Esophagus muscularis mucosa (tissue), 4 donors: ENCODE results near the gene BMP5. TPM values are rescaled to one million over a fixed set of nuclear protein-coding genes. Genes with fewer than 3 reads are reported as not detected.

Source experiments
- DNase-seq: peaks from one replicate; pipeline ENCODE4 v3.0.0-alpha.2; 2017; ENCODE audit errors: extremely low spot score
- H3K27ac ChIP-seq, 4 donors: fragments of 200-600 bp; sonication (generic); replicated peaks in 1 of 4; 1 replicate in 3 of 4; 2 replicates in 1 of 4; pipeline ENCODE4 v1.5.1; 2016 to 2019; ENCODE audit warnings: mild to moderate bottlenecking in 1 of 4
- H3K27me3 ChIP-seq, 4 donors: fragments of 200-600 bp; sonication (generic); one replicate each; pipeline versions ENCODE4 v1.5.1 to v1.6.0; 2016 to 2019
- H3K36me3 ChIP-seq, 4 donors: fragments of 200-600 bp; sonication (generic); one replicate each; pipeline ENCODE4 v1.5.1; 2016 to 2019
- H3K4me1 ChIP-seq, 4 donors: fragments of 200-600 bp; sonication (generic); one replicate each; pipeline ENCODE4 v1.5.1; 2016 to 2019
- H3K4me3 ChIP-seq, 4 donors: fragments of 200-600 bp; sonication (generic); 1 replicate in 2 of 4; 2 replicates in 2 of 4; pipeline ENCODE4 v1.5.1; 2016 to 2019; ENCODE audit warnings: mild to moderate bottlenecking in 4 of 4, moderate library complexity in 1 of 4
- H3K9me3 ChIP-seq, 4 donors: fragments of 200-600 bp; sonication (generic); 1 replicate in 3 of 4; 2 replicates in 1 of 4; pipeline ENCODE4 v1.5.1; 2016 to 2019
- EP300 ChIP-seq: sonication (generic); formaldehyde crosslinking; IDR thresholded peaks from one replicate; pipeline ENCODE4 v1.6.1; 2017; ENCODE audit warnings: antibody characterized with exemption
- POLR2A ChIP-seq: fragments of 450-650 bp; IDR thresholded peaks from one replicate; pipeline ENCODE4 v1.6.1; 2017; ENCODE audit warnings: antibody characterized with exemption, moderate library complexity, mild to moderate bottlenecking, low read depth
- POLR2AphosphoS5 ChIP-seq, 2 donors: sonication (generic); formaldehyde crosslinking; IDR thresholded peaks; one replicate each; pipeline ENCODE4 v1.6.1; 2017; ENCODE audit warnings: antibody characterized with exemption in 2 of 2
- WGBS: methylation state at CpG from one replicate; pipeline ENCODE4 v1.1.5; 2018; 5-methylcytosine and 5-hydroxymethylcytosine counted together
- intact Hi-C: fragments of 100-400 bp; cut with DNase I; formaldehyde crosslinking; loops from one replicate; pipeline ENCODE4 v1.15.1; 2023
- total RNA-seq, 4 donors: library from RNA; depleted of rRNA; stranded (reverse); fragments of >200 nt; gene quantifications; one replicate each; pipeline versions ENCODE4 v1.1.0 to v1.2.1, GENCODE V29; 2016
- TF ChIP-seq, protein P1 (sequence below), 3 experiments: fragments of 200-600 bp in 2 of 3; fragments of 450-650 bp in 1 of 3; sonication (generic) in 2 of 3; IDR thresholded peaks; one replicate each; pipeline ENCODE4 v1.5.1; 2017 to 2019; ENCODE audit warnings: antibody characterized with exemption in 3 of 3, mild to moderate bottlenecking in 2 of 3, moderate library complexity in 1 of 3

BMP5 gene
- total RNA-seq, 4 donors from 2014 or later, result 1.3 to 3.5 (median 1.6) TPM

DNA sequence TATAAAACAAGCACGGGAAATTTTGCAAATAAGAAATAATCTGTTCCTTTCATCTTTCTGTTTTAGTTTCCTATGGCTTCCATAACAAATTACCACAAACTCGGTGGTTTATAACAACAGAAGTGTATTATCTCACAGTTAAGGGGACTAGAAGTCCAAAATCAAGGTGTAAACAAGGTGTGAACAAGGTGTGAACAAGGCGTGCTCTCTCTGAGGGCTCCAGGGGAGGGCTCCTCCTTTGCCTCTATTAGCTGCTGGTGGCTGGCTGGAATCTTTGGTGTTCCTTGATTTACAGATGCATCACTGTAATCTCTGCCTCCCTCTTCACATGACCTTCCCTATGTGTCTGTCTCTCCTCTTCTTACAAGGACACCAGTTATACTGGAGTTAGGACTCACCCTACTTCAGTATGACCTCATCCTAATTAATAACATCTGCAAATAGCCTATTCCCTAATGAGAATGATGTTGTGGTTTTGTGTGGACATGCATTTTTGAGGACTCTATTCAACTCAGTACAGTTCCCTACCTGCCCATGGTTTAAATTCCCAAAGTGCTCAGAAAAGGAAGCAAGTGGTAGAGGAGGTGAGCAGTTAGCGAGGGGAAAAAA is 17.5 kb upstream of the BMP5 start:
- intact Hi-C loops, result no loop called here
- Histone ChIP-seq H3K9me3 (no peaks in the 10 kb centered on the region), H3K4me1 (no peaks in the 10 kb centered on the region), H3K4me3 (no peak overlapping the region), H3K36me3 (no peaks in the 10 kb centered on the region), H3K27ac (no peak overlapping the region), H3K27me3 (no peaks in the 10 kb centered on the region)
- TF ChIP-seq POLR2AphosphoS5 (IDR thresholded peaks at IDR 0.05), result no peak
- TF ChIP-seq, protein P1, sequence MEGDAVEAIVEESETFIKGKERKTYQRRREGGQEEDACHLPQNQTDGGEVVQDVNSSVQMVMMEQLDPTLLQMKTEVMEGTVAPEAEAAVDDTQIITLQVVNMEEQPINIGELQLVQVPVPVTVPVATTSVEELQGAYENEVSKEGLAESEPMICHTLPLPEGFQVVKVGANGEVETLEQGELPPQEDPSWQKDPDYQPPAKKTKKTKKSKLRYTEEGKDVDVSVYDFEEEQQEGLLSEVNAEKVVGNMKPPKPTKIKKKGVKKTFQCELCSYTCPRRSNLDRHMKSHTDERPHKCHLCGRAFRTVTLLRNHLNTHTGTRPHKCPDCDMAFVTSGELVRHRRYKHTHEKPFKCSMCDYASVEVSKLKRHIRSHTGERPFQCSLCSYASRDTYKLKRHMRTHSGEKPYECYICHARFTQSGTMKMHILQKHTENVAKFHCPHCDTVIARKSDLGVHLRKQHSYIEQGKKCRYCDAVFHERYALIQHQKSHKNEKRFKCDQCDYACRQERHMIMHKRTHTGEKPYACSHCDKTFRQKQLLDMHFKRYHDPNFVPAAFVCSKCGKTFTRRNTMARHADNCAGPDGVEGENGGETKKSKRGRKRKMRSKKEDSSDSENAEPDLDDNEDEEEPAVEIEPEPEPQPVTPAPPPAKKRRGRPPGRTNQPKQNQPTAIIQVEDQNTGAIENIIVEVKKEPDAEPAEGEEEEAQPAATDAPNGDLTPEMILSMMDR (IDR thresholded peaks at IDR 0.05), result no peak
- TF ChIP-seq POLR2A, result no peak
- TF ChIP-seq EP300, result no peak
- DNase-seq, result no peak
- WGBS, result 89% methylated on average over 4 of the region's 4 CpGs

DNA sequence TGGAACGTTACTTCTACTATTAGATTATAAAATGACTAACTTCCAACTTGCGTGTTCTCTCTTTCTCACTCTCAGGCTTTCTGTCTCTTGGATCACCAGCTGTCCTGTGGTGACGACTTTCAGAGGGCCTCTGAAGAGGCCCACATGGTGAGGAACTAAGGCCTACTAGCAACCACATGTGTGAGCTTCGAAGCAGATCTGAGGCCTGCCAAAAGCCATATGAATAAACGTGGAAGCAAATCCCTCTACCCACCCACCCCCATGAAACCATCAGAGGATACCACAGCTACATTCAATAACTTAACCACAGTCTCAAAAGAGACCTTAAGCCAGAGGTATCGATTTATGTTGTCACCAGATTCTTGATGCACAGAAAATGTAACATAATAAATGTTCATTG is 13.5 kb upstream of the BMP5 start:
- H3K36me3 ChIP-seq, result no peaks in the 10 kb centered on the region

DNA sequence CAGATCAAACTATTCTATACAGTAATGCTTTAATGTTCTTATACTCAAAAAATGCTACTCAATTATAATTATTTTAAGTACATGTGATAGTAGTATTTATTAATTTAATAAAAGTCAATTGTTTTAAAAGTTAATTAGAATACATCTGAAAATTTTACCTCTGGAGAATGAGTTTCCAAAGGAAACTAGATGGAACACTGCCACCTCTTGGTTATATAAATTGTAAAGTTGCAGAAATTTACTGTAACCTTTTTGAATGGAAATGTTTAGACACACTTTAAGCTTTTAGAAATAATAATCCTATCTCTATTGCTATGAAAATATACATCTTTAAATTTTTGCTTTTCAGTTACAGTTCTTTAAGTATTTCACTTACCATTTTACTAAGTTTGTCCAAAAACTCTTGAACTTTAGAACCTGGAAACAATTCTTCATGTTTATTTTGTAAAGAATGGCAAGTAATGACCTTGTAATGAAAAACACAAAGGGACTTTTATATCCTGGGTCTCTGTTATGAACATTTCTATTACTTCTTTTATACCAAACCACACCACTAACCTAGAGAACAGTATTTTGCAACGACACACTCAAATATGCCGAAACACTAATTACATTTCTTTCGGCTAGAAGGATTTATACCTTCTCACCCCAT is 10.9 kb upstream of the BMP5 start:
- WGBS, result 95% methylated on average over 3 of the region's 3 CpGs
- no peak overlapping the region for H3K4me3 ChIP-seq
- no peak overlapping the region for H3K27ac ChIP-seq
- H3K9me3 ChIP-seq, result no peaks in the 10 kb centered on the region
- DNase-seq, result no peak
- H3K4me1 ChIP-seq, result peaks cover 6 to 16% (median 14%) of the 10 kb centered on the region in 4 donors
- TF ChIP-seq, protein P1 (IDR thresholded peaks at IDR 0.05), result peak; percentile 29 to 41 (median 40)
- no peak for TF ChIP-seq EP300
- no peaks in the 10 kb centered on the region for H3K36me3 ChIP-seq
- intact Hi-C loops, result loop anchor here (5.0 kb wide), 1 partner anchor 439 kb away; no protein-coding TSS in a partner anchor
- no peaks in the 10 kb centered on the region for H3K27me3 ChIP-seq

More for the DNA sequence above, 13.5 kb upstream of the BMP5 start:
- no peak overlapping the region for H3K4me3 ChIP-seq
- H3K27ac ChIP-seq, result no peak overlapping the region
- intact Hi-C loops, result loop anchor here (5.0 kb wide), 1 partner anchor 442 kb away; no protein-coding TSS in a partner anchor
- no peak for DNase-seq
- H3K4me1 ChIP-seq, result no peaks in the 10 kb centered on the region
- H3K27me3 ChIP-seq, result no peaks in the 10 kb centered on the region
- TF ChIP-seq POLR2A, result no peak
- TF ChIP-seq POLR2AphosphoS5 (IDR thresholded peaks at IDR 0.05), result no peak
- no peak for TF ChIP-seq EP300
- TF ChIP-seq, protein P1 (IDR thresholded peaks at IDR 0.05), result no peak
- WGBS, result 92% methylated on average over 6 of the region's 6 CpGs
- H3K9me3 ChIP-seq, result no peaks in the 10 kb centered on the region

DNA sequence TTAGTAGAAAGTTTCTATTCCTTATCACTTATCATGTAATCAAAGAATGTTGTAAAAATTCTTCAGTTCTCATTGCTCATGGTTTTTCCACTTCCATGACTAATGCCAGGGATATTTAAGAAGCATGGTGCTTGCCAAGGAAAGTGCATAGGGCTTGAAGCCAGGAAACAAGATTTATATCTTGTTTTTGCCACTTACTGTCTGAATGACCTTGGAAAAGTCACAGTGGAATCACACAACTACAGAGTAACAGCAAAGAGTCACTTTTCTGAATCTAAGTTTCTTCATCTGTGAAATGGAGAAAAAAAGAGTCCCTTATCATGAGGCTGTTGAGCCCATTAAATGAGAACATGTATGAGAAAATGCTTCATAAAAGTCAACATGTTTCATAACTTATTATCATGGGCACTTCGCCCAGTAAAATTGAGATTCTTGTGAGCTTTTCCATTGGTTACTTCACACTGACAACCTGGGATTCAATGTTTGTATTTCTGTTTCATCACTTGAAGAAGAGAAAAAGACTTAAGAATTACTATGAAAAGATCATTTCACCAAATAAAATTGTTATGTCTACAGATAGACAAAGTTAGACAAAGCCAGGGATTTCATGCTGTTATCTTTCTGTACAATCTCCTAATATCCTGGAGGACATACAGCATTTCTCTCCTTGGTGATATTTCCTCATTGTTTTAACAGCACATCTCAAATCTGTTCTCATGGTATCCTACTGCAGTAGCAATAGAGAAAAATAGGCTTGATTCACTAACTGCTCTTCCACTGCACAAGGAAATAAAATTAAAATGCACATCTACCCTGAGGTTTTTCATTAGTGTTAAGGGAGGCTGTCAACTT is 7.6 kb upstream of the BMP5 start:
- intact Hi-C loops, result no loop called here
- Histone ChIP-seq H3K36me3 (no peaks in the 10 kb centered on the region), H3K4me1 (peaks cover 6 to 16% (median 14%) of the 10 kb centered on the region in 4 donors), H3K9me3 (no peaks in the 10 kb centered on the region), H3K4me3 (no peak overlapping the region), H3K27ac (no peak overlapping the region), H3K27me3 (no peaks in the 10 kb centered on the region)
- 71% methylated on average over 1 of the region's 1 CpG for WGBS
- no peak for DNase-seq
- TF ChIP-seq POLR2AphosphoS5 (IDR thresholded peaks at IDR 0.05) (peak in 1 of 2 donors; percentile 11), EP300 (no peak)

DNA sequence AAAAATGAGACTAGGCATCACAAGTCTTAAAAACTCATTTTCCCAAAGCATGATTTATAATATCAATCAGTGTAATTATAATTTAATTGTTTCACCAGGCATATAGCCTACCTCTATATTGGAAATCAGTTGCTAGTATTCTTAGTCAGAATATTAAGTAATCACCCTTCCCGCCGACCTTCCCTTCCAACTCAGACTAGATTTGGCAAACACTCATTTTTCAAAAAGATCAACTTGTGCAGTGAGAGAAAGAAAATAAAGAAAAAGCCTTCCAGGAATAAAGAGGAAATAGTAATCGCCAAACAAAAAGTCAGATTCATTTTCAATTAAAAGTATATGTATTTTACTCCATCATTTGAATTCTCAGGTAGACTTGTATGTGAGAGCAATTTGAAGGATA is 1.9 kb upstream of the BMP5 start:
- no peak overlapping the region for H3K4me3 ChIP-seq
- intact Hi-C loops, result no loop called here
- DNase-seq, result no peak
- no peaks in the 10 kb centered on the region for H3K27me3 ChIP-seq
- 64% methylated on average over 3 of the region's 3 CpGs for WGBS
- H3K9me3 ChIP-seq, result no peaks in the 10 kb centered on the region
- H3K4me1 ChIP-seq, result peaks cover under 1 to 2% (median 1%) of the 10 kb centered on the region in 4 donors
- H3K36me3 ChIP-seq, result no peaks in the 10 kb centered on the region
- TF ChIP-seq POLR2AphosphoS5 (IDR thresholded peaks at IDR 0.05) (no peak), POLR2A (no peak), EP300 (no peak)
- TF ChIP-seq, protein P1 (IDR thresholded peaks at IDR 0.05), result no peak
- no peak overlapping the region for H3K27ac ChIP-seq
